DOHH2 (cell line): Measurements from ENCODE around the gene BTG2.
"Not testable (repeated sequence)": the region's sequence is repeated elsewhere in the genome, so short reads cannot be mapped to it uniquely, and the experiment has no call there.

ENCODE experiments used
- EZH2phosphoT487 ChIP-seq: fragments of 200-600 bp; sonication (generic); IDR thresholded peaks from 2 replicates; pipeline ENCODE4 v1.6.1; 2017; ENCODE audit warnings: borderline replicate concordance, mild to moderate bottlenecking, antibody characterized with exemption, low read length, moderate library complexity, mixed read lengths
- TF ChIP-seq, protein P1 (sequence below): fragments of 200-600 bp; sonication (generic); IDR thresholded peaks from one replicate; pipeline ENCODE4 v1.5.1; 2014; ENCODE audit warnings: antibody characterized with exemption, mild to moderate bottlenecking, low read depth, low read length; ENCODE audit not compliant: poor library complexity, severe bottlenecking

DNA sequence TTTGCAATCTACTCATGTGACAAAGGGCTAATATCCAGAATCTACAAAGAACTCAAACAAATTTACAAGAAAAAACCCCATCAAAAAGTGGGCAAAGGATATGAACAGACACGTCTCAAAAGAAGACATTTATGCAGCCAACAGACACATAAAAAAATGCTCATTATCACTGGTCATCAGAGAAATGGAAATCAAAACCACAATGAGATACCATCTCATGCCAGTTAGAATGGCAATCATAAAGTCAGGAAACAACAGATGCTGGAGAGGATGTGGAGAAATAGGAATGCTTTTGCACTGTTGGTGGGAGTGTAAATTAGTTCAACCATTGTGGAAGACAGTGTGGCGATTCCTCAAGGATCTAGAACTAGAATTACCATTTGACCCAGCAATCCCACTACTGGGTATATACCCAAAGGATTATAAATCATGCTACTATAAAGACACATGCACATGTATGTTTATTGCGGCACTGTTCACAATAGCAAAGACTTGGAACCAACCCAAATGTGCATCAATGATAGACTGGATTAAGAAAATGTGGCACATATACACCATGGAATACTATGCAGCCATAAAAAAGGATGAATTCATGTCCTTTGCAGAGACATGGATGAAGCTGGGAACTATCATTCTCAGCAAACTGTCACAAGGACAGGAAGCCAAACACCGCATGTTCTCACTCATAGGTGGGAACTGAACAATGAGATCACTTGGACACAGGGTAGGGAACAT, 8.9 kb downstream of the BTG2 start:
- not testable (repeated sequence) for TF ChIP-seq EZH2phosphoT487
- TF ChIP-seq, protein P1, sequence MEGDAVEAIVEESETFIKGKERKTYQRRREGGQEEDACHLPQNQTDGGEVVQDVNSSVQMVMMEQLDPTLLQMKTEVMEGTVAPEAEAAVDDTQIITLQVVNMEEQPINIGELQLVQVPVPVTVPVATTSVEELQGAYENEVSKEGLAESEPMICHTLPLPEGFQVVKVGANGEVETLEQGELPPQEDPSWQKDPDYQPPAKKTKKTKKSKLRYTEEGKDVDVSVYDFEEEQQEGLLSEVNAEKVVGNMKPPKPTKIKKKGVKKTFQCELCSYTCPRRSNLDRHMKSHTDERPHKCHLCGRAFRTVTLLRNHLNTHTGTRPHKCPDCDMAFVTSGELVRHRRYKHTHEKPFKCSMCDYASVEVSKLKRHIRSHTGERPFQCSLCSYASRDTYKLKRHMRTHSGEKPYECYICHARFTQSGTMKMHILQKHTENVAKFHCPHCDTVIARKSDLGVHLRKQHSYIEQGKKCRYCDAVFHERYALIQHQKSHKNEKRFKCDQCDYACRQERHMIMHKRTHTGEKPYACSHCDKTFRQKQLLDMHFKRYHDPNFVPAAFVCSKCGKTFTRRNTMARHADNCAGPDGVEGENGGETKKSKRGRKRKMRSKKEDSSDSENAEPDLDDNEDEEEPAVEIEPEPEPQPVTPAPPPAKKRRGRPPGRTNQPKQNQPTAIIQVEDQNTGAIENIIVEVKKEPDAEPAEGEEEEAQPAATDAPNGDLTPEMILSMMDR = not testable (repeated sequence)
